K562 (cell line): ENCODE measurements around the gene PTPN13. TPM values are rescaled to one million over a fixed set of nuclear protein-coding genes. Genes with fewer than 3 reads are reported as not detected.

Experiments
- ATAC-seq: fragments of 200-7000 bp; cut with Tn5 transposase; 3 replicates; pipeline ENCODE4 v1.9.1; 2020; ENCODE audit warnings: moderate library complexity
- BruUV-seq: library from RNA; stranded (reverse); fragments of 400-500 nt; replicated peaks from 2 replicates; lab custom pipeline; 2021; lab: Mats Ljungman, UMichigan
- CTCF ChIA-PET: fragments of 300-600 bp; formaldehyde crosslinking; extraction: SDS; loops from one replicate; lab custom pipeline; 2021; ENCODE audit warnings: low intra/inter-chr PET ratio; lab: Yijun Ruan, JAX
- POLR2A ChIA-PET: fragments of 300-600, 350-650 bp; sonication (Branson Sonifier 250); formaldehyde crosslinking; extraction: SDS; loops from one replicate; lab custom pipeline; 2021; ENCODE audit warnings: antibody characterized with exemption, inconsistent platforms; lab: Yijun Ruan, JAX
- DNase-seq, 4 experiments: peaks; one replicate each; pipeline versions ENCODE4 v3.0.0 to v3.0.0-alpha.2; 2011 to 2018; ENCODE audit warnings: low spot score in 3 of 4, mixed read lengths in 3 of 4; ENCODE audit errors: extremely low read depth in 1 of 4
- FAIRE-seq: peaks from 2 replicates; lab custom pipeline; 2011; peaks lifted over from hg19 to GRCh38; lab: Jason Lieb, UNC
- H2AFZ ChIP-seq: 2 replicates; pipeline ENCODE4 v1.6.0; 2011; ENCODE audit warnings: low read depth, low read length, control low read depth, inconsistent platforms
- H3K27ac ChIP-seq: fragments of 200-600 bp; 3 replicates; pipeline ENCODE4 v1.8.0; 2011; ENCODE audit warnings: low read depth, mild to moderate bottlenecking, control low read depth, inconsistent platforms, low read length, moderate library complexity, mixed read lengths; ENCODE audit errors: extremely low read depth
- H3K27me3 ChIP-seq, 2 experiments: fragments of 300-600 bp in 1 of 2; 2 replicates in 1 of 2; 3 replicates in 1 of 2; pipeline versions ENCODE4 v1.6.0 to v1.8.0; 2011; ENCODE audit warnings: inconsistent platforms in 2 of 2, low read length in 2 of 2, mild to moderate bottlenecking in 1 of 2, mixed read lengths in 1 of 2, moderate library complexity in 1 of 2; ENCODE audit not compliant: control insufficient read depth in 2 of 2, insufficient read depth in 2 of 2
- H3K36me3 ChIP-seq: fragments of 300-600 bp; 3 replicates; pipeline ENCODE4 v1.8.0; 2011; ENCODE audit warnings: mild to moderate bottlenecking, low read length, inconsistent platforms; ENCODE audit not compliant: control insufficient read depth, insufficient read depth
- H3K4me1 ChIP-seq, 2 experiments: fragments of 200-600 bp in 1 of 2; replicated peaks in 1 of 2; 2 replicates in 1 of 2; 3 replicates in 1 of 2; pipeline versions ENCODE4 v1.5.1 to v1.8.0; 2011; ENCODE audit warnings: inconsistent platforms in 2 of 2, low read length in 2 of 2, mild to moderate bottlenecking in 1 of 2, mixed read lengths in 1 of 2, moderate library complexity in 1 of 2; ENCODE audit not compliant: control insufficient read depth in 2 of 2, insufficient read depth in 2 of 2
- H3K4me2 ChIP-seq: 2 replicates; pipeline ENCODE4 v1.6.1; 2011; ENCODE audit warnings: low read length, control low read depth, inconsistent platforms, mixed read lengths; ENCODE audit not compliant: insufficient read depth
- H3K4me3 ChIP-seq: fragments of 200-600 bp; sonication (generic), shearing (Covaris generic); 2 replicates; pipeline ENCODE4 v1.5.1; 2016; ENCODE audit warnings: control low read depth, inconsistent platforms
- H3K79me2 ChIP-seq: fragments of 200-600 bp; 3 replicates; pipeline ENCODE4 v1.8.0; 2011; ENCODE audit warnings: low read length, inconsistent platforms; ENCODE audit not compliant: control insufficient read depth, insufficient read depth
- H3K9ac ChIP-seq, 2 experiments: 2 replicates each; pipeline versions ENCODE4 v1.6.0 to v1.6.1; 2011; ENCODE audit warnings: low read depth in 2 of 2, low read length in 2 of 2, control low read depth in 1 of 2, inconsistent platforms in 1 of 2, mild to moderate bottlenecking in 1 of 2, mixed read lengths in 1 of 2; ENCODE audit not compliant: insufficient read depth in 1 of 2
- H3K9me1 ChIP-seq: one replicate; pipeline ENCODE4 v1.6.0; 2011; ENCODE audit warnings: inconsistent platforms, mild to moderate bottlenecking, low read length, moderate library complexity; ENCODE audit not compliant: control insufficient read depth, insufficient read depth
- H3K9me3 ChIP-seq: replicated peaks from 2 replicates; pipeline ENCODE4 v1.5.1; 2011; ENCODE audit warnings: low read depth, low read length, inconsistent platforms; ENCODE audit not compliant: control insufficient read depth, insufficient read depth
- H4K20me1 ChIP-seq: replicated peaks from 2 replicates; pipeline ENCODE4 v1.6.1; 2011; ENCODE audit warnings: low read length, inconsistent platforms, mixed read lengths; ENCODE audit not compliant: control insufficient read depth, insufficient read depth
- ASH1L ChIP-seq: fragments of 450-650 bp; IDR thresholded peaks from 2 replicates; pipeline ENCODE4 v1.6.1; 2018; ENCODE audit warnings: borderline replicate concordance, mild to moderate bottlenecking, low read depth; ENCODE audit not compliant: partially characterized antibody
- BCOR ChIP-seq: fragments of 450-650 bp; IDR thresholded peaks from 2 replicates; pipeline ENCODE4 v1.6.1; 2016
- CBX2 ChIP-seq: fragments of 200-600 bp; sonication (generic); IDR thresholded peaks from one replicate; pipeline ENCODE4 v1.6.1; 2012; ENCODE audit warnings: mild to moderate bottlenecking, low read length, inconsistent platforms; ENCODE audit not compliant: insufficient read depth, poor library complexity, severe bottlenecking
- DNMT1 ChIP-seq: fragments of 450-650 bp; IDR thresholded peaks from 2 replicates; pipeline ENCODE4 v1.6.1; 2016; ENCODE audit warnings: antibody characterized with exemption, mild to moderate bottlenecking
- EHMT2 ChIP-seq: fragments of 450-650 bp; IDR thresholded peaks from 2 replicates; pipeline ENCODE4 v1.6.1; 2018; ENCODE audit warnings: antibody characterized with exemption
- MAFF ChIP-seq: IDR thresholded peaks from 2 replicates; pipeline ENCODE4 v1.6.1; 2012; ENCODE audit warnings: low read length, improper control_type of control experiment
- POLR2AphosphoS2 ChIP-seq: IDR thresholded peaks from 2 replicates; pipeline ENCODE4 v1.6.1; 2012; ENCODE audit warnings: low read length, improper control_type of control experiment
- TEAD2 ChIP-seq: fragments of 450-650 bp; IDR thresholded peaks from 2 replicates; pipeline ENCODE4 v1.6.1; 2016; ENCODE audit warnings: missing genetic modification characterization, control low read depth, missing compliant biosample characterization
- THRAP3 ChIP-seq: fragments of 450-650 bp; IDR thresholded peaks from 2 replicates; pipeline ENCODE4 v1.6.1; 2016; ENCODE audit warnings: mild to moderate bottlenecking, inconsistent platforms, borderline replicate concordance
- ZC3H4 ChIP-seq: sonication (generic); formaldehyde crosslinking; IDR thresholded peaks from 2 replicates; pipeline ENCODE4 v1.9.0; 2021; ENCODE audit warnings: missing genetic modification reagents, borderline replicate concordance
- ZNF12 ChIP-seq: sonication (generic); formaldehyde crosslinking; IDR thresholded peaks from 2 replicates; pipeline ENCODE4 v1.4.0; 2020; ENCODE audit warnings: mild to moderate bottlenecking, missing genetic modification reagents
- ZNF696 ChIP-seq: fragments of 250-450 bp; sonication (Bioruptor Pico); conservative IDR thresholded peaks from 2 replicates; pipeline ENCODE4 v1.4.0; 2020; ENCODE audit warnings: mild to moderate bottlenecking, moderate library complexity
- ZNF76 ChIP-seq: fragments of 250-450 bp; sonication (Bioruptor Pico); IDR thresholded peaks from 2 replicates; pipeline ENCODE4 v1.4.0; 2020; ENCODE audit warnings: mild to moderate bottlenecking, moderate library complexity, borderline replicate concordance
- ZZZ3 ChIP-seq: fragments of 450-650 bp; IDR thresholded peaks from 2 replicates; pipeline ENCODE4 v1.6.1; 2016; ENCODE audit warnings: antibody characterized with exemption, mild to moderate bottlenecking, moderate library complexity
- WGBS: fragments of 100-300 bp; shearing (Covaris generic); methylation state at CpG from one replicate; pipeline ENCODE4 v1.1.6; 2016; ENCODE audit warnings: low coverage, mixed read lengths; ENCODE audit not compliant: insufficient coverage; ENCODE audit errors: missing lambda C conversion rate; 5-methylcytosine and 5-hydroxymethylcytosine counted together
- in situ Hi-C: fragments of 300-500 bp; cut with MboI; formaldehyde crosslinking; loops from 4 replicates; pipeline ENCODE4 v1.15.0; 2018; ENCODE audit warnings: inconsistent platforms, mixed read lengths
- intact Hi-C: fragments of 100-400 bp; cut with micrococcal nuclease; formaldehyde crosslinking; loops from 2 replicates; pipeline ENCODE4 v1.14.2; 2022
- polyA plus RNA-seq, 8 experiments: library from polyadenylated mRNA; depleted of rRNA in 4 of 8; stranded (reverse) in 5 of 8; unstranded in 3 of 8; fragments of >200 nt; fragmentation: Nextera tagmentation in 2 of 8; fragmentation: Illumina TruSeq in 1 of 8; extraction: Ambion mirVana in 2 of 8; extraction: Trizol in 1 of 8; gene quantifications; 2 replicates each; pipeline versions ENCODE4 v1.2.1 to v1.2.3, GENCODE V29; 2011 to 2014; ENCODE audit warnings: inconsistent platforms in 1 of 8, missing spikeins in 1 of 8
- total RNA-seq, 7 experiments: library from RNA; depleted of rRNA in 6 of 7; stranded (reverse); fragments of >200 nt in 6 of 7; fragmentation: Illumina TruSeq in 2 of 7; extraction: Trizol in 2 of 7; gene quantifications; 2 replicates each; pipeline versions ENCODE4 v1.2.1 to v1.2.3, GENCODE V29; 2011 to 2021; ENCODE audit warnings: low replicate concordance in 1 of 7
- TF ChIP-seq, protein P1 (sequence below): sonication (generic); formaldehyde crosslinking; IDR thresholded peaks from 2 replicates; pipeline ENCODE4 v1.9.0; 2022; ENCODE audit warnings: mild to moderate bottlenecking, missing genetic modification reagents
- TF ChIP-seq, protein P2 (sequence below), 2 experiments: fragments of 450-650 bp in 1 of 2; sonication (generic) in 1 of 2; formaldehyde crosslinking in 1 of 2; IDR thresholded peaks in 1 of 2; conservative IDR thresholded peaks in 1 of 2; 2 replicates each; pipeline versions ENCODE4 v1.6.1 to v1.8.1; 2016 to 2023; ENCODE audit warnings: mild to moderate bottlenecking in 2 of 2, moderate library complexity in 2 of 2, inconsistent platforms in 1 of 2, missing genetic modification reagents in 1 of 2
- TF ChIP-seq, protein P3 (sequence below): sonication (generic); formaldehyde crosslinking; IDR thresholded peaks from 2 replicates; pipeline ENCODE4 v1.8.1; 2023; ENCODE audit warnings: mild to moderate bottlenecking, missing genetic modification reagents
- TF ChIP-seq, protein P4 (sequence below): sonication (generic); formaldehyde crosslinking; IDR thresholded peaks from 2 replicates; pipeline ENCODE4 v1.8.0; 2022; ENCODE audit warnings: missing genetic modification reagents, mild to moderate bottlenecking, borderline replicate concordance

The PTPN13 gene
- total and polyA plus RNA-seq, 9 of the 15 experiments (the other 6 are each of a cell fraction or from before 2014, with no cell fraction given): 0.33 TPM; not detected in 8

- TF ChIP-seq, protein P1, sequence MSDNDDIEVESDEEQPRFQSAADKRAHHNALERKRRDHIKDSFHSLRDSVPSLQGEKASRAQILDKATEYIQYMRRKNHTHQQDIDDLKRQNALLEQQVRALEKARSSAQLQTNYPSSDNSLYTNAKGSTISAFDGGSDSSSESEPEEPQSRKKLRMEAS (CRISPR knock-in tag): no peak
- TF ChIP-seq ZC3H4 (CRISPR knock-in tag) (no peak), ZZZ3 (no peak), EHMT2 (no peak)
These were observed 14.2 kb upstream of the PTPN13 start (continued) for GRCh38 chr4:86579941-86580340.

DNA sequence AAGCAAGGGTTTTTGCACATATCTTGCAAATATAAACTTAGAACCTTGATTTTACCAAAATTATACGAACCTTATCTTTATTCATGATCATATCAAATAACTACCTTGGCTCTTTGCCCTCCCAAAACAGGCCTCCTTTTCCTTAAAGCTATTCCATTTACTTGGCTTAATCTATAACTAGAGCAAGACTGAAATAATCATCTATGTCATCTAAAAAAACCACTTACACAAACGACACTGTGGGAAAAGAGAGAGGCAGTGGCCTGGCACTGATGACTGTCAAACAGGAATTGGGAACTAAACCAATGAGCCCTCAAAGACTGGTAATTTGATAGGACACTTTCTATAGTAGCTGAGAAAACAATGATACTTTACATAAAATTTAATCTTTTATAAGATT lies 11.7 kb upstream of the PTPN13 start:
- Histone ChIP-seq H3K27me3 (no peaks in the 10 kb centered on the region), H3K79me2 (no peaks in the 10 kb centered on the region), H3K9me1 (no peaks in the 10 kb centered on the region), H4K20me1 (no peaks in the 10 kb centered on the region; the same call in 1 of the 2 replicates), H3K9ac (no peak overlapping the region), H3K9me3 (no peaks in the 10 kb centered on the region), H3K27ac (no peak overlapping the region), H3K4me3 (no peak overlapping the region), H3K36me3 (no peaks in the 10 kb centered on the region), H3K4me2 (no peak overlapping the region), H2AFZ (no peak overlapping the region), H3K4me1 (no peaks in the 10 kb centered on the region)
- 0% methylated on average over 2 of the region's 2 CpGs for WGBS
- in situ Hi-C loops: no loop called here
- no peak for FAIRE-seq
- no peak for DNase-seq
- intact Hi-C loops: no loop called here
- BruUV-seq: no TSS peak
- CTCF ChIA-PET: no interaction called here
- ATAC-seq: no peak
- POLR2A ChIA-PET: no interaction called here
- TF ChIP-seq, protein P2, sequence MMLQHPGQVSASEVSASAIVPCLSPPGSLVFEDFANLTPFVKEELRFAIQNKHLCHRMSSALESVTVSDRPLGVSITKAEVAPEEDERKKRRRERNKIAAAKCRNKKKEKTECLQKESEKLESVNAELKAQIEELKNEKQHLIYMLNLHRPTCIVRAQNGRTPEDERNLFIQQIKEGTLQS (IDR thresholded peaks at IDR 0.05): no peak
- TF ChIP-seq, protein P2 (CRISPR knock-in tag; conservative IDR thresholded peaks at IDR 0.05): no peak
- TF ChIP-seq, protein P3, sequence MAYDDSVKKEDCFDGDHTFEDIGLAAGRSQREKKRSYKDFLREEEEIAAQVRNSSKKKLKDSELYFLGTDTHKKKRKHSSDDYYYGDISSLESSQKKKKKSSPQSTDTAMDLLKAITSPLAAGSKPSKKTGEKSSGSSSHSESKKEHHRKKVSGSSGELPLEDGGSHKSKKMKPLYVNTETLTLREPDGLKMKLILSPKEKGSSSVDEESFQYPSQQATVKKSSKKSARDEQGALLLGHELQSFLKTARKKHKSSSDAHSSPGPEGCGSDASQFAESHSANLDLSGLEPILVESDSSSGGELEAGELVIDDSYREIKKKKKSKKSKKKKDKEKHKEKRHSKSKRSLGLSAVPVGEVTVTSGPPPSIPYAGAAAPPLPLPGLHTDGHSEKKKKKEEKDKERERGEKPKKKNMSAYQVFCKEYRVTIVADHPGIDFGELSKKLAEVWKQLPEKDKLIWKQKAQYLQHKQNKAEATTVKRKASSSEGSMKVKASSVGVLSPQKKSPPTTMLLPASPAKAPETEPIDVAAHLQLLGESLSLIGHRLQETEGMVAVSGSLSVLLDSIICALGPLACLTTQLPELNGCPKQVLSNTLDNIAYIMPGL: no peak
- TF ChIP-seq CBX2: no peak
- TF ChIP-seq TEAD2 (tag): no peak
- TF ChIP-seq ASH1L: no peak
- no peak for TF ChIP-seq DNMT1
- TF ChIP-seq THRAP3: no peak
- TF ChIP-seq ZNF12: no peak
- TF ChIP-seq POLR2AphosphoS2: no peak
- no peak for TF ChIP-seq ZNF76 (CRISPR knock-in tag)
- TF ChIP-seq MAFF: no peak
- TF ChIP-seq, protein P4, sequence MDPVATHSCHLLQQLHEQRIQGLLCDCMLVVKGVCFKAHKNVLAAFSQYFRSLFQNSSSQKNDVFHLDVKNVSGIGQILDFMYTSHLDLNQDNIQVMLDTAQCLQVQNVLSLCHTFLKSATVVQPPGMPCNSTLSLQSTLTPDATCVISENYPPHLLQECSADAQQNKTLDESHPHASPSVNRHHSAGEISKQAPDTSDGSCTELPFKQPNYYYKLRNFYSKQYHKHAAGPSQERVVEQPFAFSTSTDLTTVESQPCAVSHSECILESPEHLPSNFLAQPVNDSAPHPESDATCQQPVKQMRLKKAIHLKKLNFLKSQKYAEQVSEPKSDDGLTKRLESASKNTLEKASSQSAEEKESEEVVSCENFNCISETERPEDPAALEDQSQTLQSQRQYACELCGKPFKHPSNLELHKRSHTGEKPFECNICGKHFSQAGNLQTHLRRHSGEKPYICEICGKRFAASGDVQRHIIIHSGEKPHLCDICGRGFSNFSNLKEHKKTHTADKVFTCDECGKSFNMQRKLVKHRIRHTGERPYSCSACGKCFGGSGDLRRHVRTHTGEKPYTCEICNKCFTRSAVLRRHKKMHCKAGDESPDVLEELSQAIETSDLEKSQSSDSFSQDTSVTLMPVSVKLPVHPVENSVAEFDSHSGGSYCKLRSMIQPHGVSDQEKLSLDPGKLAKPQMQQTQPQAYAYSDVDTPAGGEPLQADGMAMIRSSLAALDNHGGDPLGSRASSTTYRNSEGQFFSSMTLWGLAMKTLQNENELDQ (CRISPR knock-in tag): no peak
- no peak for TF ChIP-seq BCOR
- no peak for TF ChIP-seq ZNF696 (CRISPR knock-in tag)
